ENCODE measurements around the gene KRT6A.

KRT6A gene

GRCh38 chr12:52493172-52493571 is at the start of gene KRT6A:
KRT6A (minus strand) TSS chr12:52493257; CDS start chr12:52493188, 69 bp downstream.
- Histone ChIP-seq H3K9me3 (ENCODE audit: control insufficient read depth, insufficient read depth, low read length) (peaks cover 2% of the 10 kb centered on the region; the same call in 1 of the 2 replicates), H3K4me1 (ENCODE audit: insufficient read depth, low read length) (peaks cover 21% of the 10 kb centered on the region), H3K9ac (ENCODE audit: low read depth, low read length) (no peak within 1 kb of the TSS), H3K36me3 (ENCODE audit: insufficient read depth, low read length) (no peaks in the 10 kb centered on the region)

DNA sequence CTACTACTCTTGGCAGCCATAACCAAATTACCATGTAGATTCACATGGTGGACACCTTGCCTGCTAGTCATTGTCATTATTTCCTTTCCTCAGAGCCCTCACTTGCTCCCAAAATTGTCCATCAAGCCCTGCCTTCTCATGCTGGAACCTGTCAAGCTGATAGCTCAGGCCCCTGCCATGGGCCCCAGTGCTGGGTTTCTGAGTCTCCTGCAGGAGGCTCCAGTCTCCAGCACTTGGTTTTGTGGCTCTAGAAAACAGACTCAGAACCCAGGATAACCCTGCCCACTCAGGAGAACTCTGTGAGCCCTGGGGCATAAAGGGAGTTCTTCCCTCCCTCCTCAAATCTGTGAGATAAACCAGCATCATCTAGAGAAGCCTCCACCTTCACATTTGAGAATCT is 49.1 kb upstream of the KRT6A start:
- no peaks in the 10 kb centered on the region for H3K4me1 ChIP-seq (ENCODE audit: insufficient read depth, low read length)
- no peaks in the 10 kb centered on the region for H3K36me3 ChIP-seq (ENCODE audit: insufficient read depth, low read length)
- no peaks in the 10 kb centered on the region for H3K9me3 ChIP-seq (ENCODE audit: control insufficient read depth, insufficient read depth, low read length)
- no peak overlapping the region for H3K9ac ChIP-seq (ENCODE audit: low read depth, low read length)

DNA sequence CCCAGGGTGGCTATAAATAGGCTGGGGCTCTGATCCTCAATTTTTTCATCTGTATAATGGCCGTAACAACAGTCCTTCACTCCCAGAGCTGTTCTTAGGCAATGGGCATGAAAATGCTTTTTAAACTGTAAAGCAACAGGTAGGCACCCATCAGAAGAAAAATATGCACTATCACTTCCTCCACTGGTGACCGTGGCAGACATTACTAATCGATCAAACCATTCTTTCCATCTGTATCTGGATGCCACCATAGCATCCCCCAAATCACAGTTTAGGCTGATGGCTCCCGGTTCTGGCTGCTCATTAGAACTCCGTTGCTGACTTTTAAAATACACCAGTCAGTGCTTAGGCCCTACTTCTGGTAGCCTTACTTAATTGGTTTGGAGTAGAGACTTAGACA is 48.7 kb upstream of the KRT6A start:
- H3K4me1 ChIP-seq (ENCODE audit: insufficient read depth, low read length), result no peaks in the 10 kb centered on the region
- H3K9ac ChIP-seq (ENCODE audit: low read depth, low read length), result no peak overlapping the region
- H3K9me3 ChIP-seq (ENCODE audit: control insufficient read depth, insufficient read depth, low read length), result no peaks in the 10 kb centered on the region
- no peaks in the 10 kb centered on the region for H3K36me3 ChIP-seq (ENCODE audit: insufficient read depth, low read length)

DNA sequence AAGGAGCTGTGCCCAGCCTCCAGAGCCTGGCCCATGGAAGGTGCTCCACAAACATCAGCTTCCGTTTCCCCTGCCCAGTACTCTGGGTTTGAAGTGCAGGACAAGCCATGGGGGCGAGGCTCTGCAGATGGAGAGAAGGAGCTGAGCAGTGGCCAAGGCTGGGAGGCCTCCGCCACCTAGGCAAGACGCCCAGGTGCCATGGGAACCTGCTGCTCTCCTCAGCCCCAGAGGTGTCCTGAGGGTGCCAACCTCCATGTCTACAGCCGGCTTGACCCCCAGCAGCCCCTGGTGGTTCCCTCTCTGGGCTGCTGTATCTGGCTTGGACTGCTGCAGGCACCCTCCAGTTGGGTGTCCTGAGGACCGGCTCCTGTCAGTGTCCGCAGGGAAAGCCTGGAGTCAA is 47.5 kb upstream of the KRT6A start:
- Histone ChIP-seq H3K36me3 (ENCODE audit: insufficient read depth, low read length) (no peaks in the 10 kb centered on the region), H3K9ac (ENCODE audit: low read depth, low read length) (no peak overlapping the region), H3K9me3 (ENCODE audit: control insufficient read depth, insufficient read depth, low read length) (no peaks in the 10 kb centered on the region), H3K4me1 (ENCODE audit: insufficient read depth, low read length) (no peaks in the 10 kb centered on the region)

DNA sequence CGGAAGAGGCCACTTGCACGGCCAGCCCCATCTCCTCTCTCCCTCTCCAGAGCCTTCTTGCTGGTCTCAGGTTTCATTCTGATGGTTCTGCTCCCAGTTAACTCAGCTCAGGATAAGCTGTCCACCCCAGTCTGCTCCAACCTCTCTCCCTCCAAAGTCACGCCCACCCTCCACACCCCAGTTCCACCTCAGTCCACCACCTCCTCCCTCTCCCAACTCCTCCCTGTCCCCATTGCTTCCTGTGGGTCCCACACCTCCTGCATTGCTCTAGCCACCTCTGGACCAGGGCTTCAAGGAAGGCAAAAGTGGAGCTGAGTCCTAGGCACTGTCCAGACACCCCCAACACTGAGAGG is 46.7 kb upstream of the KRT6A start:
- no peaks in the 10 kb centered on the region for H3K9me3 ChIP-seq (ENCODE audit: control insufficient read depth, insufficient read depth, low read length)
- no peak overlapping the region for H3K9ac ChIP-seq (ENCODE audit: low read depth, low read length)
- no peaks in the 10 kb centered on the region for H3K4me1 ChIP-seq (ENCODE audit: insufficient read depth, low read length)
- no peaks in the 10 kb centered on the region for H3K36me3 ChIP-seq (ENCODE audit: insufficient read depth, low read length)

GRCh38 chr12:52539083-52539820 is 46.2 kb upstream of the KRT6A start:
- H3K9ac ChIP-seq (ENCODE audit: low read depth, low read length), result no peak overlapping the region
- H3K4me1 ChIP-seq (ENCODE audit: insufficient read depth, low read length), result no peaks in the 10 kb centered on the region
- H3K9me3 ChIP-seq (ENCODE audit: control insufficient read depth, insufficient read depth, low read length), result no peaks in the 10 kb centered on the region
- no peaks in the 10 kb centered on the region for H3K36me3 ChIP-seq (ENCODE audit: insufficient read depth, low read length)

GRCh38 chr12:52537101-52537500 is 44.0 kb upstream of the KRT6A start:
- Histone ChIP-seq H3K9ac (ENCODE audit: low read depth, low read length) (no peak overlapping the region), H3K9me3 (ENCODE audit: control insufficient read depth, insufficient read depth, low read length) (no peaks in the 10 kb centered on the region), H3K4me1 (ENCODE audit: insufficient read depth, low read length) (no peaks in the 10 kb centered on the region), H3K36me3 (ENCODE audit: insufficient read depth, low read length) (no peaks in the 10 kb centered on the region)

- Histone ChIP-seq H3K36me3 (ENCODE audit: insufficient read depth, low read length) (no peaks in the 10 kb centered on the region), H3K4me1 (ENCODE audit: insufficient read depth, low read length) (no peaks in the 10 kb centered on the region), H3K9ac (ENCODE audit: low read depth, low read length) (no peak overlapping the region), H3K9me3 (ENCODE audit: control insufficient read depth, insufficient read depth, low read length) (no peaks in the 10 kb centered on the region)
Observed at GRCh38 chr12:52535574-52535973, 42.5 kb upstream of the KRT6A start.

- Histone ChIP-seq H3K4me1 (ENCODE audit: insufficient read depth, low read length) (no peaks in the 10 kb centered on the region), H3K9ac (ENCODE audit: low read depth, low read length) (no peak overlapping the region), H3K36me3 (ENCODE audit: insufficient read depth, low read length) (no peaks in the 10 kb centered on the region), H3K9me3 (ENCODE audit: control insufficient read depth, insufficient read depth, low read length) (no peaks in the 10 kb centered on the region)
Observed at GRCh38 chr12:52534482-52534881, 41.4 kb upstream of the KRT6A start.

DNA sequence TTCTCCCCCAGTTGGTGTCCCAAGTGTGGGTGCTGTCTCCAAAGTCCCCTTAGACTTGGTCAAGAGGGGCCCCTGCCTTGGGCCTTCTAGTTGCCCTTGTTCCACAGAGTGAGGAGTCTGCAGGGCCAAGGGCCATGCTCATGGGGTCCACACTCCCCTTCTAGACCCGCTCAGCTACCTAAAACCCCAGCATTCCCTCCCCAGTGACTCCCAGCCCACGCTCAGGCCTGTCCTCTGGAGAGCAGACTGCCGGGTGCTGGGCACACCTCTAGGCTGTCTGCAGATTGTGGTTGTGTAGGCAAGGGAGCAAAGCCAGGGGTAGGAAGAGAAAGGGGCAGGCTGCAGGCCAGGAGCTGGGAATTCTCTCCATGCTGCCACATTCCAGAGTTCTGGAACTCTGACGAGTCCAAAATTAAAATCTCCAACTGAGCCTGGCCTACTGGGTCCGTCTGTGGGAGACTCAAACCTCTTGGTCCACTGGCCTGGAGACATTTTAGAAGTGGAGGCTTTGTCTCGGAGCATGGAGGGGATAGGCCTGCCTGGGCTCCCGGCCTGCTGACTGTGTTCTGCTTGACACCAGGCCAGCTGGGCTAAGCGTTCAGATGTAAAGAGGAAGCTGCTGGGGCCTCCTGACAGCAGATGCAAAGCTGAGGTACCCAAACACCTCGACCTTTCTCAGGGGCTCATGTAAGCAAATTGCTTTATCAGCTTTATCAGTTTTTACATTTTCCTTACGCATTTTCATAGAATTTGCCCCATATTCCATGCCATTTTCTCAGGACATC is 40.8 kb upstream of the KRT6A start:
- Histone ChIP-seq H3K9ac (ENCODE audit: low read depth, low read length) (no peak overlapping the region), H3K4me1 (ENCODE audit: insufficient read depth, low read length) (no peaks in the 10 kb centered on the region), H3K36me3 (ENCODE audit: insufficient read depth, low read length) (no peaks in the 10 kb centered on the region), H3K9me3 (ENCODE audit: control insufficient read depth, insufficient read depth, low read length) (no peaks in the 10 kb centered on the region)

DNA sequence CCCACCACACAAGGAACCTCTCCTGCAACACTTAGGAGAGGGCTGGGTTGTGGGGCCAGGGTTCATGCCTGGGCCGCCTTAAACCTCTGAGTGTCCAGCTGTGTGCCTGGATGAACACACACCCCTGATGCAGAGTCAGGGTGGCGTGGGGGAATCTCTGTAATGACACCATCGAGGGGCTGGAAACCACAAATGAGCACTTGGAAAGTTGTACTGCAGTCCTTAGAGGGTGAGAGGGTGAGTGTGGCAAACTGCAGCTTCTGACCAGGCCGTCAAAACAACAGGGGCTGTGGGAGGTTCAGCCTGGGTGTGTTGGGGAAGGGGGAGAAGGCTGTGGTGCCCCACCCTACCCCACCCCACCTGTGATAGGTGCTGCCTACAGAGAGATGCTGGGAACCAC is 39.6 kb upstream of the KRT6A start:
- H3K9me3 ChIP-seq (ENCODE audit: control insufficient read depth, insufficient read depth, low read length), result no peaks in the 10 kb centered on the region
- H3K4me1 ChIP-seq (ENCODE audit: insufficient read depth, low read length), result no peaks in the 10 kb centered on the region
- no peaks in the 10 kb centered on the region for H3K36me3 ChIP-seq (ENCODE audit: insufficient read depth, low read length)
- H3K9ac ChIP-seq (ENCODE audit: low read depth, low read length), result no peak overlapping the region

- Histone ChIP-seq H3K36me3 (ENCODE audit: insufficient read depth, low read length) (no peaks in the 10 kb centered on the region), H3K9me3 (ENCODE audit: control insufficient read depth, insufficient read depth, low read length) (no peaks in the 10 kb centered on the region), H3K4me1 (ENCODE audit: insufficient read depth, low read length) (no peaks in the 10 kb centered on the region), H3K9ac (ENCODE audit: low read depth, low read length) (no peak overlapping the region)
Observed at GRCh38 chr12:52531566-52532300, 38.7 kb upstream of the KRT6A start.

DNA sequence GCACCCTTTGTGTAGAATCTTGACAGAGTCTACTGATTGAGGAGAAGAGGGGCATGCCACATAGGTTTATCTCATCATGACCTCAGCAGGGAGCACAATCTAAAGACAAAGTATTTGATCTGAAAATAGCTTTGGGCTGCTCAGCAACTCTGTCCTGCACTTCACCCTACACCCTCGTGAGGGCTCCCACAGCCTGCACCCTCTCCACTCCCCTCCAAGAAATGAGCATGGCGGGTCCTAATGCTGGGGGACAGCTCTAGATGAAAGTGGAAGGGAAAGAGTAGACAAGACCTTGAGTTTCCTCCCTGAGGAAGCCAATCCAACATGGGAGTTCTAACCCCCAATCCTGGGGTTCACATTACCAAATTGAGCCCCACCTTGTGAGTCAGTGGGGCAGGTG is 37.8 kb upstream of the KRT6A start:
- H3K36me3 ChIP-seq (ENCODE audit: insufficient read depth, low read length), result no peaks in the 10 kb centered on the region
- H3K4me1 ChIP-seq (ENCODE audit: insufficient read depth, low read length), result no peaks in the 10 kb centered on the region
- no peak overlapping the region for H3K9ac ChIP-seq (ENCODE audit: low read depth, low read length)
- no peaks in the 10 kb centered on the region for H3K9me3 ChIP-seq (ENCODE audit: control insufficient read depth, insufficient read depth, low read length)

DNA sequence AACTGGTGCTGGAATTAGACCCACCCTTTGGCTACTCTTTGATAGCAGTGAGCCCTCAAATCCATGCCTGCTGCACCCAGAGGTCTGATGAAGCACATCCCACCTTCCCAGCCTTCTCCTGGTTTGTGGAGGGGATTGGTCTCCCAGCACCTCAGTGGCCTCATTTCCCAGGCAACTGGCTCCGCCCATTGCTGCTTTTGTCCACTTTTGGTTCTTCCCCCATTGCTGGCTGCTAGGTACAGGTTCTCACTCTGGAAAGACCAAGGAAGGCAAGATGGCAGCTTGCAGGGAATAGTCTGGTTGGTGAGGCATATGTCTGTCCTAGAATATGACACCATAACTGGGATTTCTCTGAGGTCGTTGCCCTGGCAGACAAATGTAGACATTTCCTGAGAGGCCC is 37.3 kb upstream of the KRT6A start:
- no peaks in the 10 kb centered on the region for H3K9me3 ChIP-seq (ENCODE audit: control insufficient read depth, insufficient read depth, low read length)
- no peaks in the 10 kb centered on the region for H3K36me3 ChIP-seq (ENCODE audit: insufficient read depth, low read length)
- no peaks in the 10 kb centered on the region for H3K4me1 ChIP-seq (ENCODE audit: insufficient read depth, low read length)
- no peak overlapping the region for H3K9ac ChIP-seq (ENCODE audit: low read depth, low read length)

DNA sequence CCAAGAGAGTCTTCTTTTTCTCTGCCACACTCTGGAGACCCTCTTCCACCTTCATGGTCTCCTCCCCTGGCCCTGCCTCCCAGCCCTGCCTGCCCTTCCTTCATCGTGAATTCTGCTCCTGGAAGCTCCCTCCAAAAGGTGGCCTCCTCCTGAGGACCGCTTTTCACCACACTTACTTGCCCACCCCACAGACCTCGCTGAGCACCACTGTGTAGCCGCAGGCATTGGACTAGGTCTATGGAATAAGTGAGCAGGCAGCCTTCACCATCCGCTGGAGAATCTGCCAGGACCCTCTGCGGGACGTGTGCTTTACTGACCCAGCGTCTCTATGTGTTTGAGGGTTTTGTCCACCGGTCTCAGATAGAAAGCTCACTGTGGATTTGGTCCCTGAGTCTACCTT is 36.8 kb upstream of the KRT6A start:
- no peaks in the 10 kb centered on the region for H3K9me3 ChIP-seq (ENCODE audit: control insufficient read depth, insufficient read depth, low read length)
- no peaks in the 10 kb centered on the region for H3K4me1 ChIP-seq (ENCODE audit: insufficient read depth, low read length)
- H3K36me3 ChIP-seq (ENCODE audit: insufficient read depth, low read length), result no peaks in the 10 kb centered on the region
- H3K9ac ChIP-seq (ENCODE audit: low read depth, low read length), result no peak overlapping the region
